HG02852 (cell line): ENCODE measurements around the gene TSEN54.
"Not testable (repeated sequence)": the region's sequence is repeated elsewhere in the genome, so short reads cannot be mapped to it uniquely, and the experiment has no call there.

Source experiments
- ATAC-seq: cut with Tn5 transposase; IDR thresholded peaks from one replicate; pipeline ENCODE4 v1.9.1; 2021; ENCODE audit warnings: mild to moderate bottlenecking, moderate library complexity; ENCODE audit not compliant: unreplicated experiment

The TSEN54 gene

DNA sequence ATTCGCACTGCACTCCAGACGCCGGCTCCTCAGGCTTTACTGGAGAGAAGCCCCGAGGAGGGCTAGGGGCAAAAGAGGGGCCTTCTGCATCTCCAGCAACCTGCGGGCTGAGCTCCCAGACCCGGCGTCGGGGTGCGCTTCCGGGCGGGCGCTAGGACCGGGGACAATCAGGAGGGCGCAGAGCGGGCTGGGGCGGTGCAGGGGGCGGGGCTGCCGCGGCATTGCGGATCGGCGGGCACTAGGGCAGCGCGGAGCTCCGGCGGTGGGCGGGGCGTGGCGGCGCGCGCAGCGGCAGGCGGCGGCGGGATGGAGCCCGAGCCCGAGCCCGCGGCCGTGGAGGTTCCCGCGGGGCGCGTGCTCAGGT is at the start of gene TSEN54:
TSS of gene TSEN54 (plus strand) at position 274 of the 364 bp plus-strand sequence. CDS start at position 307, 33 bp downstream.
- ATAC-seq = peak; percentile 70

- no peak for ATAC-seq
Measured at GRCh38 chr17:75468291-75468754, 48.0 kb upstream of the TSEN54 start.

DNA sequence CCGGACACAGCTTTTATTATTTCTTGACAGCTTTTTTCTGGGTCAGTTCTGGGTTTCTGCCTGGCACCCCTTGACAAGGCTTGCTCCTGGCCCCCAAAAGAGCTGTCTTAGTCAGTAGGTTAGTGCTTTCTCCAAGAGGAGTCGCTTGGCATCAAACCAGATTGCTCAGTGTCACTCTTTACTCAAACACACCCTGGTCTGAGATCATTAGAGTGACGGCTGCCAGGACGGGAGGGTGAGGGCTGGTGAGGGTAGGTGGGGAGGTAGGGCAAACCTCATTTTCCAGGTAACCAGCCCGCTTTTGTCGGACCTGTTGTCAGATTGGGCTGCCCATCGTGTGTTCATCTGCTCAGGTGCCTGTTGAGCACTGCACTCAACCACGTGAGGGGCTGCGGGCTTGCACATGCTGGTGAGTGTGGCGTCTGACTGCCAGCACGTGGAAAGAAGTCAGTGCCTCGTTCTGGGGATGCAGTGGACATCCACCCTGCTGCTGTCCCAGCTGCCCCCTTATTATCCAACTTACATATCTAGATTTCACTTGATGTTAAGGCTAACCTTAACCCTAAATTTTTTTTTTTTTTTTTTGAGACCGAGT is 47.5 kb upstream of the TSEN54 start:
- no peak for ATAC-seq

- no peak for ATAC-seq
Measured at GRCh38 chr17:75471207-75471606, 45.1 kb upstream of the TSEN54 start.

DNA sequence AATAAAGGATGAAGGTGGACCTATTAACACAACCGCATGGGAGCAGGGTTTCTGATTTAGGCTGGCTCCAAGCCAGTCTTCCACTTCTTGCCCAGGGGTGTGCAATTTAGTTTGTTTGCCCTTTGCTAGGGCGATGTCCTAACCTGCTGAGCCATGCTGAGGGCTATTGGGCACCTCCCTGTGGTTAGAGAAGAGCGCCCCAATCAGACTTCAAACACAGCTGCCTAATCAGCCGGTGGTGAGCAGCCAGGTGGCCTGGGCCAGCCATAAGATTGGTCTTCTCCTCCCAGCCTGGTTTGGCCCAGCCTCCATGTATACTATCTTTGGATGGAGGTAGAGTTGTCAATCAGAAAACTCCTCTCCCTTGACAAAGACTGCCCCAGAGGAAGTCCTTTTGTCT is 44.2 kb upstream of the TSEN54 start:
- ATAC-seq = no peak

GRCh38 chr17:75473246-75473645 is 43.1 kb upstream of the TSEN54 start:
- no peak for ATAC-seq

- no peak for ATAC-seq
Measured at GRCh38 chr17:75474736-75475135, 41.6 kb upstream of the TSEN54 start.

- ATAC-seq = no peak
Measured at GRCh38 chr17:75475144-75475835, 41.0 kb upstream of the TSEN54 start.

DNA sequence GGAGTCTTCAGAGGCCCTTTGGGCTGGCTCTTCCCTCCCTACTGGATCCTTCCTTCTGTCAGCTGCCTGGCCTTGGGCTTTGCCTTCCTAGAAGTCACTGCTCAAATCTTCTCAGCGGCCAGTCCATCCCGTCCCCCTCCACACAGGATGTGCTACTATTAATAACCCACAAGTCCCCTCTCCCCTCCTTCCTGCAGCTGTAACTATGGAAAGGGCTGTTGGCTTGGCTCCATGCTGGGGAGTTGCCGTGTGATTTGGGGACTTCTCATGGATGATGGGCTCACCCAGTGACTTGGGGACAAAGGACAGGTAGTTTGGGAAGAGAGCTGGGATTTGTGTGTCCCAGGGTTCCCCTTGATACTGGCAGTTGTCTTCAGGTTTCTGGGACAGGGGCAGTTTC is 40.5 kb upstream of the TSEN54 start:
- no peak for ATAC-seq

GRCh38 chr17:75476271-75476671 is 40.1 kb upstream of the TSEN54 start:
- no peak for ATAC-seq

GRCh38 chr17:75476752-75477489 is 39.4 kb upstream of the TSEN54 start:
- ATAC-seq = no peak

GRCh38 chr17:75477490-75477862 is 38.9 kb upstream of the TSEN54 start:
- not testable (repeated sequence) for ATAC-seq

- no peak for ATAC-seq
Measured at GRCh38 chr17:75478508-75478907, 37.8 kb upstream of the TSEN54 start.

DNA sequence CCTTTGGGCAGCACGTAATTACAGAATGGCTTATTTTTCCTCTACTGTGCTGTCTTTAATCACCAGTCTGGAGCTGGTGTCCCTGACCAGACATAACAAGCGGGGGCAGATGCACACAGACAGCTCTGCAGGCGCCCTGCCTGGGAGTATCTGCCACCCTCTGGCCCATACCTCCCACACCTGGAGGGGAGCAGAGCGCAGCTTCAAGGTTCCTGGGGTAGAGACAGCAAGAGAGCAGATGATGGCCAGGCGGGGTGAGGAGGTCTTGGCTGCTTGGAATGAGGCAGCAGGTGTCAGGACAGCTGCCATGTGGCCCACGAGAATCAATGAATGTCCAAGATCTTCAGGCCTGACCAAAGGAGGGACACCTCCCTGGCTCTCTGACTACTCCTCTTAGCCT is 36.0 kb upstream of the TSEN54 start:
- ATAC-seq = no peak

DNA sequence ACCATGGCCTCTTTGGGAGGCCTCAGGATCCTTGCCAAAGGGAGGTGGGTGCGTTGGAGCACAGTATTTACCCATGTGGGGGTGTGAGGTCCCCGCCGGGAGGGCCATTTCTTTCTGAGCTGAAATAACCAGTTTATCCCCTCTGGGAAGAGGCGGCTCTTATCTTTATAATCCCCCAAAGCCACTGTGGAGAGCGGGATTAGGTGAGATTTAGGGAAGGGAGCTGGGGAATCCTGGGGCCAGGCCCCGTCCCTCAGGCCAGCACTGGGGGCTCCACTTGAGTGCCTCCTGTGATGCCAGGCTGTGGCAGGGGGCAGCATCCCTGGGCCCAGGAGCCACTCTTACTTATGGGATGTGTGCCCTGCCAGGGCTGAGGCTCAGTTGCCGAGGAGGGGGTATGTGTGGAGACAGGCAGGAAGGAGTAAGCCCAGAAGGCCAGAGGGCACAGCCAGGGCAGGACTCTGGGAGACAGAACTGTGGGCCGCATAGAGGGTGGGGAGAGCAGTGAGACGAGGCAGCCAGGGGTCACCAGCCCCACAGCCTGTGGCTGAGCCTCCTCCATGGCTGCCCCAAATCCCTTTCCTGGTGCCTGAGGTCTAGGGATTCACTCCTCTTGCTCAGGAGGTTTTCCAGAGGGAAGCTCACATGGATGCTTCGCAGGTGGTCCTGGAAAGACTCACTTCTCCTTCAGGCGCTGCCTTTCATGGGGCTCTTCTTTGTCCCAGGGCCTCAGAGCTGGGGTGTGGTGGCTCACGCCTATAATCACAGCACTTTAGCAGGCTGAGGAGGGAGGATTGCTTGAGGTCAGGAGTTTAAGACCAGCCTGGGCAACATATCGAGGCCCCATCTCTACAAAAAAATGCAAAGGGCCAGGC is 34.9 kb upstream of the TSEN54 start:
- no peak for ATAC-seq

DNA sequence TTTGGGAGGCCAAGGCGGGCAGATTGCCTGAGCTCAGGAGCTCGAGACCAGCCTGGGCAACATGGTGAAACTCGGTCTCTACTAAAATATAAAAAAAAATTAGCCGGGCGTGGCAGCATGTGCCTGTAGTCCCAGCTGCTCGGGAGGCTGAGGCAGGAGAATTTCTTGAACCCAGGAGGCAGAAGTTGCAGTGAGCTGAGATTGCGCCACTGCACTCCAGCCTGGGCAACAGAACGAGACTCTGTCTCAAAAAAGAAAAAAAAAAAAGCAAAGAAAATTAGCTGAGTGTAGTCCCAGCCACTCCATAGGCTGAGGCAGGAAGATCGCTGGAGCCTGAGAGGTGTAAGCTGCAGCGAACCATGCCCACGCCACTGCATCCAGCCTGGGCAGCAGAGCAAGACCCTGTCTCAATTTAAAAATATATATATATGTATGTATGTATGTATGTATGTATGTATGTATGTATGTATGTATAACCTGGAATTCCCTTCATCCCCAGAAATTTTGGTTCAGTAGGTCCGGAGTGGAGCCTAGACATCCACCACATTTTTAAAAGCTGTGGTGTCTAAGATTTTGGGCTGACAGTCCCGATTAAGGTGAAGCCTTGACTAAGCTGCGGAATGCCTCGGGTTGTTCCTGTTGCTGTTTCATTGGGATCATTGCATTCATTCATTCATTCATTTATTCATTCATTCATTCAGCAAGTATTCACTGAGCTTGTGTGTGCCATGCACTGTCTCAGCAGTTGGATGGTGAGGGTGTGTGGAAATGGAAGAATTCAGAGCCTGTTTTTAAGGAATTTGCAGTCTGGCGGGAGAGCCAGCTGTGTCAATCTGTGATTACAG is 34.0 kb upstream of the TSEN54 start:
- ATAC-seq = no peak

- no peak for ATAC-seq
Measured at GRCh38 chr17:75485688-75486087, 30.6 kb upstream of the TSEN54 start.

- no peak for ATAC-seq
Measured at GRCh38 chr17:75486151-75486550, 30.2 kb upstream of the TSEN54 start.

- no peak for ATAC-seq
Measured at GRCh38 chr17:75486951-75487350, 29.4 kb upstream of the TSEN54 start.

DNA sequence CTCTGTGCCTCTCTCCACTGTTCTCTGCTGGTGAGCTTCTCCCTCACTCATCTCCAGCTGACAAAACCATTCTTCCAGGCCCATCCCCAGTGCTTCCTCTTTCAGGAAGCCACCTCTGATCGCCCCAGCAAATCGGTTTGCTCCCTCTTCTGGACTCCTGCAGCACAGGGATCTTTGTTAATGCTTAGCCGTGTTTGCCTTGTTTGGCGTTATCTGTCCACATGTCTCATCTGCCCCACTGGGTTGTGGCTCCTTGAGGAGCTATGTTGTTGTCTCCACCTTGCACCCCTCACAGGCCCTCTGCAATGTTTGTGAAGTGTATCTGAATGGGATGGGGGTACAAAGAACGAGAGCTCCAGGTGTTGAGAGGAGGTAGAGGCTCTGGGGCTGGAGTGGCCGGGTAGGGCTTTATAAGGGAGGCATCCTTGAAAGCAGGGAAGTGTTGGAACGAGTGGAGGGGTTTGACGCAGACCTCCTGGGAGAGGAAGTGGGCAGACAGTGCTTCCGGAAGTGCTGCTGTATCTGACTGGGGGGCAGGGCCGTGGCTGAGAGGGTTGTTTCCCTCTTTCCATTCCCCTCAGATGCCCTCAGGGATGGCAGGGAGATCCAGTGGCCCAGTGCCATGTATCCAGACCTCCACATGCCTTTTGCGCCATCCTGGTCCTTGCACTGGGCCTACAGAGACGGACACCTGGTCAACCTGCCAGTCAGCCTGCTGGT is 28.8 kb upstream of the TSEN54 start:
- ATAC-seq = no peak
